ENCODE data around the gene TBXAS1. TPM values are rescaled to one million over a fixed set of nuclear protein-coding genes. Genes with fewer than 3 reads are reported as not detected.

Gene TBXAS1
- total RNA-seq, 1 donor from 2014 or later = 9.9 TPM

GRCh38 chr7:140013676-140014075 lies 184.6 kb downstream of the TBXAS1 start:
- H3K9ac ChIP-seq (ENCODE audit: low read depth in 1 of 3, low read length in 3 of 3) = no peak overlapping the region
- H3K27me3 ChIP-seq (ENCODE audit: control insufficient read depth in 3 of 3, insufficient read depth in 3 of 3, low read length in 3 of 3) = peaks cover 0 to 4% (median 0%) of the 10 kb centered on the region in 3 donors
- H3K36me3 ChIP-seq (ENCODE audit: control insufficient read depth in 3 of 3, insufficient read depth in 3 of 3, low read length in 3 of 3) = no peaks in the 10 kb centered on the region
- H3K9me3 ChIP-seq (ENCODE audit: control insufficient read depth in 3 of 3, low read length in 3 of 3) = no peaks in the 10 kb centered on the region
- no peak overlapping the region for H3K27ac ChIP-seq (ENCODE audit: low read depth, low read length)
- no peaks in the 10 kb centered on the region for H3K4me1 ChIP-seq (ENCODE audit: control insufficient read depth in 3 of 3, insufficient read depth in 3 of 3, low read length in 3 of 3)
- H3K4me3 ChIP-seq (ENCODE audit: low read length in 3 of 3) = no peak overlapping the region

GRCh38 chr7:140014123-140014522 lies 185.1 kb downstream of the TBXAS1 start:
- H3K27ac ChIP-seq (ENCODE audit: low read depth, low read length) = no peak overlapping the region
- H3K4me1 ChIP-seq (ENCODE audit: control insufficient read depth in 3 of 3, insufficient read depth in 3 of 3, low read length in 3 of 3) = no peaks in the 10 kb centered on the region
- H3K36me3 ChIP-seq (ENCODE audit: control insufficient read depth in 3 of 3, insufficient read depth in 3 of 3, low read length in 3 of 3) = no peaks in the 10 kb centered on the region
- no peak overlapping the region for H3K9ac ChIP-seq (ENCODE audit: low read depth in 1 of 3, low read length in 3 of 3)
- no peak overlapping the region for H3K4me3 ChIP-seq (ENCODE audit: low read length in 3 of 3)
- H3K9me3 ChIP-seq (ENCODE audit: control insufficient read depth in 3 of 3, low read length in 3 of 3) = no peaks in the 10 kb centered on the region
- H3K27me3 ChIP-seq (ENCODE audit: control insufficient read depth in 3 of 3, insufficient read depth in 3 of 3, low read length in 3 of 3) = peaks cover 0 to 6% (median 0%) of the 10 kb centered on the region in 3 donors

- Histone ChIP-seq H3K9ac (ENCODE audit: low read depth in 1 of 3, low read length in 3 of 3) (no peak overlapping the region), H3K27ac (ENCODE audit: low read depth, low read length) (no peak overlapping the region), H3K4me1 (ENCODE audit: control insufficient read depth in 3 of 3, insufficient read depth in 3 of 3, low read length in 3 of 3) (no peaks in the 10 kb centered on the region), H3K36me3 (ENCODE audit: control insufficient read depth in 3 of 3, insufficient read depth in 3 of 3, low read length in 3 of 3) (no peaks in the 10 kb centered on the region), H3K27me3 (ENCODE audit: control insufficient read depth in 3 of 3, insufficient read depth in 3 of 3, low read length in 3 of 3) (peaks cover 0 to 6% (median 0%) of the 10 kb centered on the region in 3 donors), H3K4me3 (ENCODE audit: low read length in 3 of 3) (no peak overlapping the region), H3K9me3 (ENCODE audit: control insufficient read depth in 3 of 3, low read length in 3 of 3) (no peaks in the 10 kb centered on the region)
Observed at GRCh38 chr7:140015471-140015970, 186.5 kb downstream of the TBXAS1 start.

- H3K4me1 ChIP-seq (ENCODE audit: control insufficient read depth in 3 of 3, insufficient read depth in 3 of 3, low read length in 3 of 3) = no peaks in the 10 kb centered on the region
- H3K9ac ChIP-seq (ENCODE audit: low read depth in 1 of 3, low read length in 3 of 3) = no peak overlapping the region
- peaks cover 0 to 6% (median 0%) of the 10 kb centered on the region in 3 donors for H3K27me3 ChIP-seq (ENCODE audit: control insufficient read depth in 3 of 3, insufficient read depth in 3 of 3, low read length in 3 of 3)
- H3K4me3 ChIP-seq (ENCODE audit: low read length in 3 of 3) = no peak overlapping the region
- H3K36me3 ChIP-seq (ENCODE audit: control insufficient read depth in 3 of 3, insufficient read depth in 3 of 3, low read length in 3 of 3) = no peaks in the 10 kb centered on the region
- H3K9me3 ChIP-seq (ENCODE audit: control insufficient read depth in 3 of 3, low read length in 3 of 3) = no peaks in the 10 kb centered on the region
- no peak overlapping the region for H3K27ac ChIP-seq (ENCODE audit: low read depth, low read length)
Observed at GRCh38 chr7:140016540-140016939, 187.5 kb downstream of the TBXAS1 start.

GRCh38 chr7:140017034-140017433 lies 188.0 kb downstream of the TBXAS1 start:
- no peaks in the 10 kb centered on the region for H3K4me1 ChIP-seq (ENCODE audit: control insufficient read depth in 3 of 3, insufficient read depth in 3 of 3, low read length in 3 of 3)
- no peak overlapping the region for H3K4me3 ChIP-seq (ENCODE audit: low read length in 3 of 3)
- H3K9ac ChIP-seq (ENCODE audit: low read depth in 1 of 3, low read length in 3 of 3) = no peak overlapping the region
- H3K27me3 ChIP-seq (ENCODE audit: control insufficient read depth in 3 of 3, insufficient read depth in 3 of 3, low read length in 3 of 3) = peaks cover 0 to 6% (median 0%) of the 10 kb centered on the region in 3 donors
- H3K27ac ChIP-seq (ENCODE audit: low read depth, low read length) = no peak overlapping the region
- no peaks in the 10 kb centered on the region for H3K36me3 ChIP-seq (ENCODE audit: control insufficient read depth in 3 of 3, insufficient read depth in 3 of 3, low read length in 3 of 3)
- H3K9me3 ChIP-seq (ENCODE audit: control insufficient read depth in 3 of 3, low read length in 3 of 3) = no peaks in the 10 kb centered on the region

- Histone ChIP-seq H3K36me3 (ENCODE audit: control insufficient read depth in 3 of 3, insufficient read depth in 3 of 3, low read length in 3 of 3) (peaks cover 0 to 1% (median 0%) of the 10 kb centered on the region in 3 donors), H3K9ac (ENCODE audit: low read depth in 1 of 3, low read length in 3 of 3) (no peak overlapping the region), H3K4me3 (ENCODE audit: low read length in 3 of 3) (no peak overlapping the region), H3K27ac (ENCODE audit: low read depth, low read length) (no peak overlapping the region), H3K9me3 (ENCODE audit: control insufficient read depth in 3 of 3, low read length in 3 of 3) (no peaks in the 10 kb centered on the region), H3K4me1 (ENCODE audit: control insufficient read depth in 3 of 3, insufficient read depth in 3 of 3, low read length in 3 of 3) (no peaks in the 10 kb centered on the region), H3K27me3 (ENCODE audit: control insufficient read depth in 3 of 3, insufficient read depth in 3 of 3, low read length in 3 of 3) (peaks cover 0 to 6% (median 0%) of the 10 kb centered on the region in 3 donors)
Observed at GRCh38 chr7:140017543-140017942, 188.5 kb downstream of the TBXAS1 start.

- H3K9me3 ChIP-seq (ENCODE audit: control insufficient read depth in 3 of 3, low read length in 3 of 3) = no peaks in the 10 kb centered on the region
- no peak overlapping the region for H3K27ac ChIP-seq (ENCODE audit: low read depth, low read length)
- H3K27me3 ChIP-seq (ENCODE audit: control insufficient read depth in 3 of 3, insufficient read depth in 3 of 3, low read length in 3 of 3) = peaks cover 0 to 6% (median 0%) of the 10 kb centered on the region in 3 donors
- H3K4me1 ChIP-seq (ENCODE audit: control insufficient read depth in 3 of 3, insufficient read depth in 3 of 3, low read length in 3 of 3) = no peaks in the 10 kb centered on the region
- H3K36me3 ChIP-seq (ENCODE audit: control insufficient read depth in 3 of 3, insufficient read depth in 3 of 3, low read length in 3 of 3) = peaks cover 0 to 3% (median 0%) of the 10 kb centered on the region in 3 donors
- no peak overlapping the region for H3K9ac ChIP-seq (ENCODE audit: low read depth in 1 of 3, low read length in 3 of 3)
- no peak overlapping the region for H3K4me3 ChIP-seq (ENCODE audit: low read length in 3 of 3)
Observed at GRCh38 chr7:140018125-140019043, 189.3 kb downstream of the TBXAS1 start.

GRCh38 chr7:140019172-140019571 lies 190.1 kb downstream of the TBXAS1 start:
- no peaks in the 10 kb centered on the region for H3K9me3 ChIP-seq (ENCODE audit: control insufficient read depth in 3 of 3, low read length in 3 of 3)
- no peak overlapping the region for H3K4me3 ChIP-seq (ENCODE audit: low read length in 3 of 3)
- H3K27ac ChIP-seq (ENCODE audit: low read depth, low read length) = no peak overlapping the region
- peaks cover 0 to 6% (median 0%) of the 10 kb centered on the region in 3 donors for H3K27me3 ChIP-seq (ENCODE audit: control insufficient read depth in 3 of 3, insufficient read depth in 3 of 3, low read length in 3 of 3)
- no peak overlapping the region for H3K9ac ChIP-seq (ENCODE audit: low read depth in 1 of 3, low read length in 3 of 3)
- H3K36me3 ChIP-seq (ENCODE audit: control insufficient read depth in 3 of 3, insufficient read depth in 3 of 3, low read length in 3 of 3) = peaks cover 0 to 6% (median 3%) of the 10 kb centered on the region in 3 donors
- H3K4me1 ChIP-seq (ENCODE audit: control insufficient read depth in 3 of 3, insufficient read depth in 3 of 3, low read length in 3 of 3) = no peaks in the 10 kb centered on the region

- Histone ChIP-seq H3K36me3 (ENCODE audit: control insufficient read depth in 3 of 3, insufficient read depth in 3 of 3, low read length in 3 of 3) (peaks cover 2 to 6% (median 6%) of the 10 kb centered on the region in 3 donors), H3K27me3 (ENCODE audit: control insufficient read depth in 3 of 3, insufficient read depth in 3 of 3, low read length in 3 of 3) (peaks cover 0 to 6% (median 0%) of the 10 kb centered on the region in 3 donors), H3K27ac (ENCODE audit: low read depth, low read length) (no peak overlapping the region), H3K9me3 (ENCODE audit: control insufficient read depth in 3 of 3, low read length in 3 of 3) (no peaks in the 10 kb centered on the region), H3K4me1 (ENCODE audit: control insufficient read depth in 3 of 3, insufficient read depth in 3 of 3, low read length in 3 of 3) (no peaks in the 10 kb centered on the region), H3K4me3 (ENCODE audit: low read length in 3 of 3) (no peak overlapping the region), H3K9ac (ENCODE audit: low read depth in 1 of 3, low read length in 3 of 3) (no peak overlapping the region)
Observed at GRCh38 chr7:140019606-140020005, 190.5 kb downstream of the TBXAS1 start.

GRCh38 chr7:140021603-140022002 lies 192.5 kb downstream of the TBXAS1 start:
- no peak overlapping the region for H3K4me3 ChIP-seq (ENCODE audit: low read length in 3 of 3)
- no peak overlapping the region for H3K27ac ChIP-seq (ENCODE audit: low read depth, low read length)
- H3K27me3 ChIP-seq (ENCODE audit: control insufficient read depth in 3 of 3, insufficient read depth in 3 of 3, low read length in 3 of 3) = peaks cover 0 to 6% (median 0%) of the 10 kb centered on the region in 3 donors
- peaks cover 6 to 17% (median 16%) of the 10 kb centered on the region in 3 donors for H3K36me3 ChIP-seq (ENCODE audit: control insufficient read depth in 3 of 3, insufficient read depth in 3 of 3, low read length in 3 of 3)
- H3K9ac ChIP-seq (ENCODE audit: low read depth in 1 of 3, low read length in 3 of 3) = no peak overlapping the region
- no peaks in the 10 kb centered on the region for H3K4me1 ChIP-seq (ENCODE audit: control insufficient read depth in 3 of 3, insufficient read depth in 3 of 3, low read length in 3 of 3)
- no peaks in the 10 kb centered on the region for H3K9me3 ChIP-seq (ENCODE audit: control insufficient read depth in 3 of 3, low read length in 3 of 3)
